K562 (cell line): Measurements from ENCODE around the gene ST8SIA2. TPM values are rescaled to one million over a fixed set of nuclear protein-coding genes. Genes with fewer than 3 reads are reported as not detected.

ENCODE experiments used
- ATAC-seq: fragments of 200-7000 bp; cut with Tn5 transposase; 3 replicates; pipeline ENCODE4 v1.9.1; 2020; ENCODE audit warnings: moderate library complexity
- BruUV-seq: library from RNA; stranded (reverse); fragments of 400-500 nt; replicated peaks from 2 replicates; lab custom pipeline; 2021; lab: Mats Ljungman, UMichigan
- CTCF ChIA-PET: fragments of 300-600 bp; formaldehyde crosslinking; extraction: SDS; loops from one replicate; lab custom pipeline; 2021; ENCODE audit warnings: low intra/inter-chr PET ratio; lab: Yijun Ruan, JAX
- POLR2A ChIA-PET: fragments of 300-600, 350-650 bp; sonication (Branson Sonifier 250); formaldehyde crosslinking; extraction: SDS; loops from one replicate; lab custom pipeline; 2021; ENCODE audit warnings: antibody characterized with exemption, inconsistent platforms; lab: Yijun Ruan, JAX
- DNase-seq, 4 experiments: peaks; one replicate each; pipeline versions ENCODE4 v3.0.0 to v3.0.0-alpha.2; 2011 to 2018; ENCODE audit warnings: low spot score in 3 of 4, mixed read lengths in 3 of 4; ENCODE audit errors: extremely low read depth in 1 of 4
- FAIRE-seq: peaks from 2 replicates; lab custom pipeline; 2011; peaks lifted over from hg19 to GRCh38; lab: Jason Lieb, UNC
- H2AFZ ChIP-seq: 2 replicates; pipeline ENCODE4 v1.6.0; 2011; ENCODE audit warnings: low read depth, low read length, control low read depth, inconsistent platforms
- H3K27ac ChIP-seq: fragments of 200-600 bp; 3 replicates; pipeline ENCODE4 v1.8.0; 2011; ENCODE audit warnings: low read depth, mild to moderate bottlenecking, control low read depth, inconsistent platforms, low read length, moderate library complexity, mixed read lengths; ENCODE audit errors: extremely low read depth
- H3K27me3 ChIP-seq, 2 experiments: fragments of 300-600 bp in 1 of 2; 2 replicates in 1 of 2; 3 replicates in 1 of 2; pipeline versions ENCODE4 v1.6.0 to v1.8.0; 2011; ENCODE audit warnings: inconsistent platforms in 2 of 2, low read length in 2 of 2, mild to moderate bottlenecking in 1 of 2, mixed read lengths in 1 of 2, moderate library complexity in 1 of 2; ENCODE audit not compliant: control insufficient read depth in 2 of 2, insufficient read depth in 2 of 2
- H3K36me3 ChIP-seq: fragments of 300-600 bp; 3 replicates; pipeline ENCODE4 v1.8.0; 2011; ENCODE audit warnings: mild to moderate bottlenecking, low read length, inconsistent platforms; ENCODE audit not compliant: control insufficient read depth, insufficient read depth
- H3K4me1 ChIP-seq, 2 experiments: fragments of 200-600 bp in 1 of 2; replicated peaks in 1 of 2; 2 replicates in 1 of 2; 3 replicates in 1 of 2; pipeline versions ENCODE4 v1.5.1 to v1.8.0; 2011; ENCODE audit warnings: inconsistent platforms in 2 of 2, low read length in 2 of 2, mild to moderate bottlenecking in 1 of 2, mixed read lengths in 1 of 2, moderate library complexity in 1 of 2; ENCODE audit not compliant: control insufficient read depth in 2 of 2, insufficient read depth in 2 of 2
- H3K4me2 ChIP-seq: 2 replicates; pipeline ENCODE4 v1.6.1; 2011; ENCODE audit warnings: low read length, control low read depth, inconsistent platforms, mixed read lengths; ENCODE audit not compliant: insufficient read depth
- H3K4me3 ChIP-seq: fragments of 200-600 bp; sonication (generic), shearing (Covaris generic); 2 replicates; pipeline ENCODE4 v1.5.1; 2016; ENCODE audit warnings: control low read depth, inconsistent platforms
- H3K79me2 ChIP-seq: fragments of 200-600 bp; 3 replicates; pipeline ENCODE4 v1.8.0; 2011; ENCODE audit warnings: low read length, inconsistent platforms; ENCODE audit not compliant: control insufficient read depth, insufficient read depth
- H3K9ac ChIP-seq, 2 experiments: 2 replicates each; pipeline versions ENCODE4 v1.6.0 to v1.6.1; 2011; ENCODE audit warnings: low read depth in 2 of 2, low read length in 2 of 2, control low read depth in 1 of 2, inconsistent platforms in 1 of 2, mild to moderate bottlenecking in 1 of 2, mixed read lengths in 1 of 2; ENCODE audit not compliant: insufficient read depth in 1 of 2
- H3K9me1 ChIP-seq: one replicate; pipeline ENCODE4 v1.6.0; 2011; ENCODE audit warnings: inconsistent platforms, mild to moderate bottlenecking, low read length, moderate library complexity; ENCODE audit not compliant: control insufficient read depth, insufficient read depth
- H3K9me3 ChIP-seq: replicated peaks from 2 replicates; pipeline ENCODE4 v1.5.1; 2011; ENCODE audit warnings: low read depth, low read length, inconsistent platforms; ENCODE audit not compliant: control insufficient read depth, insufficient read depth
- H4K20me1 ChIP-seq: replicated peaks from 2 replicates; pipeline ENCODE4 v1.6.1; 2011; ENCODE audit warnings: low read length, inconsistent platforms, mixed read lengths; ENCODE audit not compliant: control insufficient read depth, insufficient read depth
- ESRRA ChIP-seq: fragments of 450-650 bp; IDR thresholded peaks from 2 replicates; pipeline ENCODE4 v1.6.1; 2014; ENCODE audit warnings: low read depth, mild to moderate bottlenecking, moderate library complexity, borderline replicate concordance
- GABPA ChIP-seq: fragments of 200-800 bp; sonication (Bioruptor generic); conservative IDR thresholded peaks from 2 replicates; pipeline ENCODE4 v1.6.1; 2016; ENCODE audit warnings: low read depth, missing genetic modification characterization, missing compliant biosample characterization
- IFI16 ChIP-seq: fragments of 250-450 bp; sonication (Bioruptor Pico); IDR thresholded peaks from 2 replicates; pipeline ENCODE4 v2.1.2; 2022; ENCODE audit warnings: mild to moderate bottlenecking, inconsistent platforms
- JUND ChIP-seq, 2 experiments: IDR thresholded peaks; 2 replicates in 1 of 2; 3 replicates in 1 of 2; pipeline ENCODE4 v1.6.1; 2011; ENCODE audit warnings: borderline replicate concordance in 2 of 2, low read depth in 2 of 2, low read length in 2 of 2, improper control_type of control experiment in 1 of 2, missing biosample characterization in 1 of 2, missing genetic modification characterization in 1 of 2, missing genetic modification reagents in 1 of 2
- L3MBTL2 ChIP-seq: fragments of 450-650 bp; IDR thresholded peaks from 2 replicates; pipeline ENCODE4 v1.6.1; 2016; ENCODE audit warnings: mild to moderate bottlenecking, moderate library complexity
- POLR2AphosphoS2 ChIP-seq: IDR thresholded peaks from 2 replicates; pipeline ENCODE4 v1.6.1; 2012; ENCODE audit warnings: low read length, improper control_type of control experiment
- XRCC4 ChIP-seq: IDR thresholded peaks from one replicate; pipeline ENCODE4 v1.6.1; 2011; ENCODE audit not compliant: insufficient read depth, insufficient read length; ENCODE audit errors: extremely low read depth
- ZNF217 ChIP-seq: sonication (generic); formaldehyde crosslinking; IDR thresholded peaks from 2 replicates; pipeline ENCODE4 v1.8.0; 2022; ENCODE audit warnings: mild to moderate bottlenecking, missing genetic modification reagents
- ZNF584 ChIP-seq: fragments of 200-800 bp; sonication (Bioruptor generic); IDR thresholded peaks from 2 replicates; pipeline ENCODE4 v1.6.1; 2016; ENCODE audit warnings: low read depth, mild to moderate bottlenecking, missing genetic modification characterization, missing compliant biosample characterization
- WGBS: fragments of 100-300 bp; shearing (Covaris generic); methylation state at CpG from one replicate; pipeline ENCODE4 v1.1.6; 2016; ENCODE audit warnings: low coverage, mixed read lengths; ENCODE audit not compliant: insufficient coverage; ENCODE audit errors: missing lambda C conversion rate; 5-methylcytosine and 5-hydroxymethylcytosine counted together
- in situ Hi-C: fragments of 300-500 bp; cut with MboI; formaldehyde crosslinking; loops from 4 replicates; pipeline ENCODE4 v1.15.0; 2018; ENCODE audit warnings: inconsistent platforms, mixed read lengths
- intact Hi-C: fragments of 100-400 bp; cut with micrococcal nuclease; formaldehyde crosslinking; loops from 2 replicates; pipeline ENCODE4 v1.14.2; 2022
- polyA plus RNA-seq, 8 experiments: library from polyadenylated mRNA; depleted of rRNA in 4 of 8; stranded (reverse) in 5 of 8; unstranded in 3 of 8; fragments of >200 nt; fragmentation: Nextera tagmentation in 2 of 8; fragmentation: Illumina TruSeq in 1 of 8; extraction: Ambion mirVana in 2 of 8; extraction: Trizol in 1 of 8; gene quantifications; 2 replicates each; pipeline versions ENCODE4 v1.2.1 to v1.2.3, GENCODE V29; 2011 to 2014; ENCODE audit warnings: inconsistent platforms in 1 of 8, missing spikeins in 1 of 8
- total RNA-seq, 7 experiments: library from RNA; depleted of rRNA in 6 of 7; stranded (reverse); fragments of >200 nt in 6 of 7; fragmentation: Illumina TruSeq in 2 of 7; extraction: Trizol in 2 of 7; gene quantifications; 2 replicates each; pipeline versions ENCODE4 v1.2.1 to v1.2.3, GENCODE V29; 2011 to 2021; ENCODE audit warnings: low replicate concordance in 1 of 7
- TF ChIP-seq, protein P1 (sequence below): fragments of 200-800 bp; sonication (Bioruptor generic); IDR thresholded peaks from 2 replicates; pipeline ENCODE4 v1.6.1; 2017; ENCODE audit warnings: missing genetic modification characterization, missing compliant biosample characterization
- TF ChIP-seq, protein P2 (sequence below): fragments of 200-400 bp; formaldehyde crosslinking; IDR thresholded peaks from 2 replicates; pipeline ENCODE4 v1.6.1; 2017; ENCODE audit warnings: mild to moderate bottlenecking, low read depth, low read length, moderate library complexity
- TF ChIP-seq, protein P3 (sequence below): fragments of 250-450 bp; sonication (Bioruptor Pico); IDR thresholded peaks from 2 replicates; pipeline ENCODE4 v1.4.0; 2020

The ST8SIA2 gene
- total and polyA plus RNA-seq, 9 of the 15 experiments (the other 6 are each of a cell fraction or from before 2014, with no cell fraction given) = not detected

DNA sequence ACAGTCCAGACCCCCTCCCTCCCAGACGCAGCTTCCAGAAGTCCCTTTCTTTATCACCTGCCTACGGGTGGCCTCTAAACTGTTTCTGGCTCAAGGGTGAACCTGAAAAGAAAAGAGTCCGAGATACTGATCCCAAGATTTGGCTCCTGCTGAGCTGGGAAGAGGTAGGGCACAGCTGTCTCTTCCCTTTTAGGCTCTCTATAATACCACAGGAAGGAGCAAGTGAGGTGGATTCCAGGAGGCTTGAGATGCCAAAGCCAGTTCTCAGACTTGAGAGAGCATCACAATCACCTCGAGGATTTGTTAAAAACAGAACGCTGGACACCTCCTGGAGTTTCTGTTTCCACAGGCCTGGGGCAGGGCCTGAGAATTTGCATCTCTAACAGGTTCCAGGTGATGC lies 12.3 kb downstream of the ST8SIA2 start:
- POLR2A ChIA-PET = no interaction called here
- ATAC-seq (no peak), DNase-seq (no peak)
- no TSS peak for BruUV-seq
- no peaks in the 10 kb centered on the region for H3K9me3 ChIP-seq
- no peaks in the 10 kb centered on the region; the same call in 1 of the 2 replicates for H4K20me1 ChIP-seq
- no peak overlapping the region for H2AFZ ChIP-seq
- TF ChIP-seq ZNF217 (CRISPR knock-in tag) (no peak), XRCC4 (no peak), POLR2AphosphoS2 (no peak), ESRRA (no peak), IFI16 (no peak), L3MBTL2 (no peak), JUND (IDR thresholded peaks at IDR 0.05; ENCODE audit: borderline replicate concordance, low read depth, low read length) (no peak), JUND (tag; IDR thresholded peaks at IDR 0.05; ENCODE audit: borderline replicate concordance, low read depth, low read length) (no peak), GABPA (tag) (no peak), ZNF584 (CRISPR knock-in tag) (no peak)
- TF ChIP-seq, protein P1, sequence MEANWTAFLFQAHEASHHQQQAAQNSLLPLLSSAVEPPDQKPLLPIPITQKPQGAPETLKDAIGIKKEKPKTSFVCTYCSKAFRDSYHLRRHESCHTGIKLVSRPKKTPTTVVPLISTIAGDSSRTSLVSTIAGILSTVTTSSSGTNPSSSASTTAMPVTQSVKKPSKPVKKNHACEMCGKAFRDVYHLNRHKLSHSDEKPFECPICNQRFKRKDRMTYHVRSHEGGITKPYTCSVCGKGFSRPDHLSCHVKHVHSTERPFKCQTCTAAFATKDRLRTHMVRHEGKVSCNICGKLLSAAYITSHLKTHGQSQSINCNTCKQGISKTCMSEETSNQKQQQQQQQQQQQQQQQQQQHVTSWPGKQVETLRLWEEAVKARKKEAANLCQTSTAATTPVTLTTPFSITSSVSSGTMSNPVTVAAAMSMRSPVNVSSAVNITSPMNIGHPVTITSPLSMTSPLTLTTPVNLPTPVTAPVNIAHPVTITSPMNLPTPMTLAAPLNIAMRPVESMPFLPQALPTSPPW (CRISPR knock-in tag) = no peak
- TF ChIP-seq, protein P2, sequence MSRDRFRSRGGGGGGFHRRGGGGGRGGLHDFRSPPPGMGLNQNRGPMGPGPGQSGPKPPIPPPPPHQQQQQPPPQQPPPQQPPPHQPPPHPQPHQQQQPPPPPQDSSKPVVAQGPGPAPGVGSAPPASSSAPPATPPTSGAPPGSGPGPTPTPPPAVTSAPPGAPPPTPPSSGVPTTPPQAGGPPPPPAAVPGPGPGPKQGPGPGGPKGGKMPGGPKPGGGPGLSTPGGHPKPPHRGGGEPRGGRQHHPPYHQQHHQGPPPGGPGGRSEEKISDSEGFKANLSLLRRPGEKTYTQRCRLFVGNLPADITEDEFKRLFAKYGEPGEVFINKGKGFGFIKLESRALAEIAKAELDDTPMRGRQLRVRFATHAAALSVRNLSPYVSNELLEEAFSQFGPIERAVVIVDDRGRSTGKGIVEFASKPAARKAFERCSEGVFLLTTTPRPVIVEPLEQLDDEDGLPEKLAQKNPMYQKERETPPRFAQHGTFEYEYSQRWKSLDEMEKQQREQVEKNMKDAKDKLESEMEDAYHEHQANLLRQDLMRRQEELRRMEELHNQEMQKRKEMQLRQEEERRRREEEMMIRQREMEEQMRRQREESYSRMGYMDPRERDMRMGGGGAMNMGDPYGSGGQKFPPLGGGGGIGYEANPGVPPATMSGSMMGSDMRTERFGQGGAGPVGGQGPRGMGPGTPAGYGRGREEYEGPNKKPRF = no peak
- TF ChIP-seq, protein P3, sequence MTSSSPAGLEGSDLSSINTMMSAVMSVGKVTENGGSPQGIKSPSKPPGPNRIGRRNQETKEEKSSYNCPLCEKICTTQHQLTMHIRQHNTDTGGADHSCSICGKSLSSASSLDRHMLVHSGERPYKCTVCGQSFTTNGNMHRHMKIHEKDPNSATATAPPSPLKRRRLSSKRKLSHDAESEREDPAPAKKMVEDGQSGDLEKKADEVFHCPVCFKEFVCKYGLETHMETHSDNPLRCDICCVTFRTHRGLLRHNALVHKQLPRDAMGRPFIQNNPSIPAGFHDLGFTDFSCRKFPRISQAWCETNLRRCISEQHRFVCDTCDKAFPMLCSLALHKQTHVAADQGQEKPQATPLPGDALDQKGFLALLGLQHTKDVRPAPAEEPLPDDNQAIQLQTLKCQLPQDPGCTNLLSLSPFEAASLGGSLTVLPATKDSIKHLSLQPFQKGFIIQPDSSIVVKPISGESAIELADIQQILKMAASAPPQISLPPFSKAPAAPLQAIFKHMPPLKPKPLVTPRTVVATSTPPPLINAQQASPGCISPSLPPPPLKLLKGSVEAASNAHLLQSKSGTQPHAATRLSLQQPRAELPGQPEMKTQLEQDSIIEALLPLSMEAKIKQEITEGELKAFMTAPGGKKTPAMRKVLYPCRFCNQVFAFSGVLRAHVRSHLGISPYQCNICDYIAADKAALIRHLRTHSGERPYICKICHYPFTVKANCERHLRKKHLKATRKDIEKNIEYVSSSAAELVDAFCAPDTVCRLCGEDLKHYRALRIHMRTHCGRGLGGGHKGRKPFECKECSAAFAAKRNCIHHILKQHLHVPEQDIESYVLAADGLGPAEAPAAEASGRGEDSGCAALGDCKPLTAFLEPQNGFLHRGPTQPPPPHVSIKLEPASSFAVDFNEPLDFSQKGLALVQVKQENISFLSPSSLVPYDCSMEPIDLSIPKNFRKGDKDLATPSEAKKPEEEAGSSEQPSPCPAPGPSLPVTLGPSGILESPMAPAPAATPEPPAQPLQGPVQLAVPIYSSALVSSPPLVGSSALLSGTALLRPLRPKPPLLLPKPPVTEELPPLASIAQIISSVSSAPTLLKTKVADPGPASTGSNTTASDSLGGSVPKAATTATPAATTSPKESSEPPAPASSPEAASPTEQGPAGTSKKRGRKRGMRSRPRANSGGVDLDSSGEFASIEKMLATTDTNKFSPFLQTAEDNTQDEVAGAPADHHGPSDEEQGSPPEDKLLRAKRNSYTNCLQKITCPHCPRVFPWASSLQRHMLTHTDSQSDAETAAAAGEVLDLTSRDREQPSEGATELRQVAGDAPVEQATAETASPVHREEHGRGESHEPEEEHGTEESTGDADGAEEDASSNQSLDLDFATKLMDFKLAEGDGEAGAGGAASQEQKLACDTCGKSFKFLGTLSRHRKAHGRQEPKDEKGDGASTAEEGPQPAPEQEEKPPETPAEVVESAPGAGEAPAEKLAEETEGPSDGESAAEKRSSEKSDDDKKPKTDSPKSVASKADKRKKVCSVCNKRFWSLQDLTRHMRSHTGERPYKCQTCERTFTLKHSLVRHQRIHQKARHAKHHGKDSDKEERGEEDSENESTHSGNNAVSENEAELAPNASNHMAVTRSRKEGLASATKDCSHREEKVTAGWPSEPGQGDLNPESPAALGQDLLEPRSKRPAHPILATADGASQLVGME (CRISPR knock-in tag) = no peak
- TF ChIP-seq, all 486 proteins: peak for 0
- 0% methylated on average over 4 of the region's 5 CpGs for WGBS
- peaks cover 0 to 5% of the 10 kb centered on the region in 2 experiments; a peak in 2 of 5 replicates for H3K4me1 ChIP-seq
- no peak for FAIRE-seq
- peaks cover 8 to 48% of the 10 kb centered on the region in 2 experiments; a peak in 3 of 5 replicates for H3K27me3 ChIP-seq
- no peaks in the 10 kb centered on the region for H3K9me1 ChIP-seq
- in situ Hi-C loops (no loop called here), intact Hi-C loops (no loop called here)
- no peak overlapping the region for H3K9ac ChIP-seq
- no peak overlapping the region for H3K4me3 ChIP-seq
- H3K79me2 ChIP-seq = no peaks in the 10 kb centered on the region
- H3K27ac ChIP-seq = no peak overlapping the region
- no peaks in the 10 kb centered on the region for H3K36me3 ChIP-seq
- no peak overlapping the region for H3K4me2 ChIP-seq
- CTCF ChIA-PET = no interaction called here
